Mucosa of gallbladder (tissue), 1 donor: Measurements from ENCODE around the gene STAB1. TPM values are rescaled to one million over a fixed set of nuclear protein-coding genes. Genes with fewer than 3 reads are reported as not detected.

Experiments
- DNase-seq: peaks from one replicate; pipeline ENCODE4 v3.0.0-alpha.2; 2020; ENCODE audit warnings: low spot score
- total RNA-seq: library from RNA; stranded (reverse); gene quantifications from one replicate; pipeline ENCODE4 v1.2.1, GENCODE V29; 2021
- donor health status: DM: no; HTN: no; CAD: no.

The STAB1 gene
- total RNA-seq, 1 donor from 2014 or later: 222 TPM

GRCh38 chr3:52484680-52485461, 10.3 kb upstream of the STAB1 start:
- no peak for DNase-seq

- no peak for DNase-seq
These were observed 7.9 kb upstream of the STAB1 start for GRCh38 chr3:52487050-52487787.

GRCh38 chr3:52487788-52488691, 7.1 kb upstream of the STAB1 start:
- DNase-seq: no peak

GRCh38 chr3:52488746-52489145, 6.4 kb upstream of the STAB1 start:
- DNase-seq: no peak

GRCh38 chr3:52489453-52489852, 5.7 kb upstream of the STAB1 start:
- no peak for DNase-seq

- no peak for DNase-seq
These were observed 4.9 kb upstream of the STAB1 start for GRCh38 chr3:52490035-52490938.

GRCh38 chr3:52490939-52491526, 4.1 kb upstream of the STAB1 start:
- DNase-seq: no peak

GRCh38 chr3:52492059-52492458, 3.1 kb upstream of the STAB1 start:
- DNase-seq: no peak

GRCh38 chr3:52493232-52494017, 1.7 kb upstream of the STAB1 start:
- no peak for DNase-seq

GRCh38 chr3:52494445-52494844, 693 bp upstream of the STAB1 start:
- no peak for DNase-seq

GRCh38 chr3:52495777-52496602, 852 bp downstream of the STAB1 start:
- DNase-seq: no peak

- peak; percentile 47 for DNase-seq
These were observed 3.3 kb downstream of the STAB1 start for GRCh38 chr3:52498137-52499054.

- no peak for DNase-seq
These were observed 5.9 kb downstream of the STAB1 start for GRCh38 chr3:52501046-52501445.

- DNase-seq: no peak
These were observed 6.9 kb downstream of the STAB1 start for GRCh38 chr3:52502001-52502400.

- no peak for DNase-seq
These were observed 7.7 kb downstream of the STAB1 start for GRCh38 chr3:52502808-52503350.

- no peak for DNase-seq
These were observed 8.8 kb downstream of the STAB1 start for GRCh38 chr3:52503788-52504424.

- no peak for DNase-seq
These were observed 9.8 kb downstream of the STAB1 start for GRCh38 chr3:52504977-52505376.
